ENCODE results near the gene CAMK2B.
A peak's percentile ranks its signal among the peaks of the same experiment; 100 is the strongest.

Gene CAMK2B

DNA sequence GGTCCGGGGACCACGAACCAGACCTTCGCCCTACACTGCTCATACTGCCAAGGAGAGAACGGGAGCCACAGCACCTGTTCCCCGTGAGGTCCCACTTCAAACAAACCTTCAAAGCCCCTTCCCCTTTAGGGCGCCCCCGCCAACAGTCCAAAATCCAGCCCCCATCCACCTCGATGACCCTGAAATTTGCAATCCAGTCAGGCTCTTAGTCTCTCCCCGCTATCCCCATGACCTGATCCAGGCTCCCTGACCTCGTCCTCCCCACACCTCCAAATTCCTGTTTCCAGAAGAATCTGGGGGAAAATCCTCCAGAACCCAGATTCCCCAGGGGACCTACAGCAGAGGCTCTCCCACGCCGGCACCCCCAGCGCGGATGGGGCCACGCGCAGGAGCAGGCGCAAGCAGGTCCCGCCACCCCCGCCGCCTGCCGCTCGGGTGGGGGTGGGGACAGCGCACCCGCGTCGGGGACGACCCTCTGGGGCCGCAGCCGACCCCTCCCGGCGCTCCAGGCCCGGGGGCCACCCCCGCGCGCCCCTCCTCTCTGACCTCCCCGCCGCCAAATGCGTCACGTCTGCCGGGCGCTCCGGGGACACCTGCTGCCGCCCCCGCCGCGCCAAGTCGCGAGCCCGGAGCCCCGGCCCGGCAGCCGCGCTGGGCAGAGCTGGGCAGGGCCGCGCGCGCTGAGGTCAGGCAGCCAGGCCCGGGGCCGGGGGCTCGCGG lies 753 bp downstream of the CAMK2B start:
- Histone ChIP-seq H3K27ac (ENCODE audit: insufficient read depth in 1 of 2, low read depth in 1 of 2, low read length in 2 of 2, poor library complexity in 1 of 2, severe bottlenecking in 2 of 2) (no peak overlapping the region), H3K27me3 (replicated peaks in 2 of 5; ENCODE audit: control insufficient read depth in 4 of 5, insufficient read depth in 5 of 5, low read length in 4 of 5) (peaks cover 6 to 53% (median 28%) of the 10 kb centered on the region in 5 experiments), H3K36me3 (ENCODE audit: control insufficient read depth in 4 of 4, insufficient read depth in 4 of 4, low read length in 3 of 4) (no peaks in the 10 kb centered on the region), H3K4me1 (ENCODE audit: control extremely low read depth in 1 of 4, control insufficient read depth in 4 of 4, insufficient read depth in 4 of 4, low read length in 3 of 4) (peaks cover 0 to 10% (median 4%) of the 10 kb centered on the region in 4 experiments), H3K4me3 (ENCODE audit: control insufficient read depth in 1 of 7, extremely low read depth in 1 of 7, insufficient read depth in 4 of 7, low read depth in 2 of 7, low read length in 6 of 7) (peak overlapping the region in 4 of 7 experiments; percentile 6 to 61 (median 40)), H3K9me3 (ENCODE audit: control extremely low read depth in 1 of 5, control insufficient read depth in 4 of 5, insufficient read depth in 2 of 5, low read depth in 1 of 5, low read length in 4 of 5) (no peaks in the 10 kb centered on the region)
- 4% methylated on average over 43 of the region's 61 CpGs for WGBS (ENCODE audit: insufficient coverage)
- ChIA-PET POLR2A (no interaction called here), CTCF (no interaction called here)
- peak in 1 of 3 donors; percentile 22 for DNase-seq

DNA sequence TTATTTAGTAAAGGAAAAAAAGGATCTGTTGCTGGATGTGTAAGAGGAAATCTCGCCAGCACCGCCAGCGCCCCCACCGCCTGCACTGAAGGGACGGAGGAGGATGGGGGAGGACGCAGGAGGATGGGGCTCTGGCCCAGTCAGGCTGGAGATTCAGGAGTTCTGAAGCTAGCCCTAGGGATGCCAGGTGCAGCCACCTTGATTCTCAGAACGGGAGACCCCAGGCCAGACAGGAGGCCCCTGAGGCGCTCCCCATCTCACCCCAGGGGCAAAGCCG lies 1.3 kb downstream of the CAMK2B start:
- Histone ChIP-seq H3K36me3 (ENCODE audit: control insufficient read depth in 4 of 4, insufficient read depth in 4 of 4, low read length in 3 of 4) (no peaks in the 10 kb centered on the region), H3K27ac (ENCODE audit: insufficient read depth in 1 of 2, low read depth in 1 of 2, low read length in 2 of 2, poor library complexity in 1 of 2, severe bottlenecking in 2 of 2) (no peak overlapping the region), H3K27me3 (replicated peaks in 2 of 5; ENCODE audit: control insufficient read depth in 4 of 5, insufficient read depth in 5 of 5, low read length in 4 of 5) (peaks cover 6 to 53% (median 26%) of the 10 kb centered on the region in 5 experiments), H3K9me3 (ENCODE audit: control extremely low read depth in 1 of 5, control insufficient read depth in 4 of 5, insufficient read depth in 2 of 5, low read depth in 1 of 5, low read length in 4 of 5) (no peaks in the 10 kb centered on the region), H3K4me3 (ENCODE audit: control insufficient read depth in 1 of 7, extremely low read depth in 1 of 7, insufficient read depth in 4 of 7, low read depth in 2 of 7, low read length in 6 of 7) (no peak overlapping the region), H3K4me1 (ENCODE audit: control extremely low read depth in 1 of 4, control insufficient read depth in 4 of 4, insufficient read depth in 4 of 4, low read length in 3 of 4) (peaks cover 0 to 10% (median 4%) of the 10 kb centered on the region in 4 experiments)
- DNase-seq: no peak
- ChIA-PET POLR2A (no interaction called here), CTCF (no interaction called here)
- WGBS (ENCODE audit: insufficient coverage): 10% methylated on average over 7 of the region's 9 CpGs

- Histone ChIP-seq H3K4me1 (ENCODE audit: control extremely low read depth in 1 of 4, control insufficient read depth in 4 of 4, insufficient read depth in 4 of 4, low read length in 3 of 4) (peaks cover 0 to 10% (median 4%) of the 10 kb centered on the region in 4 experiments), H3K27ac (ENCODE audit: insufficient read depth in 1 of 2, low read depth in 1 of 2, low read length in 2 of 2, poor library complexity in 1 of 2, severe bottlenecking in 2 of 2) (no peak overlapping the region), H3K4me3 (ENCODE audit: control insufficient read depth in 1 of 7, extremely low read depth in 1 of 7, insufficient read depth in 4 of 7, low read depth in 2 of 7, low read length in 6 of 7) (no peak overlapping the region), H3K36me3 (ENCODE audit: control insufficient read depth in 4 of 4, insufficient read depth in 4 of 4, low read length in 3 of 4) (no peaks in the 10 kb centered on the region), H3K9me3 (ENCODE audit: control extremely low read depth in 1 of 5, control insufficient read depth in 4 of 5, insufficient read depth in 2 of 5, low read depth in 1 of 5, low read length in 4 of 5) (no peaks in the 10 kb centered on the region), H3K27me3 (replicated peaks in 2 of 5; ENCODE audit: control insufficient read depth in 4 of 5, insufficient read depth in 5 of 5, low read length in 4 of 5) (peaks cover 6 to 53% (median 23%) of the 10 kb centered on the region in 5 experiments)
- 93% methylated on average over 14 of the region's 17 CpGs for WGBS (ENCODE audit: insufficient coverage)
- no peak for DNase-seq
- CTCF ChIA-PET: no interaction called here
- POLR2A ChIA-PET: no interaction called here
Observed at GRCh38 chr7:44323381-44324203, 1.8 kb downstream of the CAMK2B start.

DNA sequence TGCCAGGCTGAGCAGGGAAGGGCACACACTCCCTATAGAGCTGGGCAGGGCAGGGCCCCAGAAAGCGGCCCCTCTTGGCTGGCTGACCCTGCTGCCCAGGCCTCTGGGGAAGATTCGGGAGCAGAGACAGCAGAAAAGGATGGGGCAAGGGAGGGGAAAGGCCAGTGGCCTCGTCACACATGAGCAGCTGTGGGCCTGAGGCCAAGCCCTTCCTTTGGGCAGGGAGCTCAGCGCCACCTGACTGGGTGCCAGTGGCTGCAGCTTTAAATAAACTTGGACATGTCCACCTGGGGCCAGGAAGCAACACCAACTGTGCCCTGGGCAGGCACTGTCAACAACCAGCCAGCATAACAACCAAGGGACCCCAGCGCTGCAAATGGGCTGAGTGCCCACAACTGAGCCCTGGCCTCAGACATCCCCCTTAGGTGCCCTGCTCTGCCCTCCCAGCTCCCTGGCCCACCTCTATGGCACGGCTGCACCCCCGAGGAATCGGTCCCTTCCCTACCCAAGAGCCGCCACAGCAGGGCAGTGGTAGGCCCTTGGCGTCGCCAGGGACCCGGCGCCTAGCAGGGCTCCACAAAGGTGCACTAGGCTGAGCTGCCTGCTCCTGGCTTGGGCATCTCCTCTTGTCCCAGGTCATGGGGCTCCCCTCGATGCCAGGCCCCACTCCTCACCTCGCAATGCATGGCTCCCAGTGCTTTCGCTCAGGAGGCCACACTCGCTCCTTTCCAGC lies 2.6 kb downstream of the CAMK2B start:
- 97% methylated on average over 14 of the region's 17 CpGs for WGBS (ENCODE audit: insufficient coverage)
- Histone ChIP-seq H3K4me3 (ENCODE audit: control insufficient read depth in 1 of 7, extremely low read depth in 1 of 7, insufficient read depth in 4 of 7, low read depth in 2 of 7, low read length in 6 of 7) (no peak overlapping the region), H3K9me3 (ENCODE audit: control extremely low read depth in 1 of 5, control insufficient read depth in 4 of 5, insufficient read depth in 2 of 5, low read depth in 1 of 5, low read length in 4 of 5) (no peaks in the 10 kb centered on the region), H3K27me3 (replicated peaks in 2 of 5; ENCODE audit: control insufficient read depth in 4 of 5, insufficient read depth in 5 of 5, low read length in 4 of 5) (peaks cover 6 to 49% (median 24%) of the 10 kb centered on the region in 5 experiments), H3K36me3 (ENCODE audit: control insufficient read depth in 4 of 4, insufficient read depth in 4 of 4, low read length in 3 of 4) (no peaks in the 10 kb centered on the region), H3K4me1 (ENCODE audit: control extremely low read depth in 1 of 4, control insufficient read depth in 4 of 4, insufficient read depth in 4 of 4, low read length in 3 of 4) (peaks cover 0 to 10% (median 4%) of the 10 kb centered on the region in 4 experiments), H3K27ac (ENCODE audit: insufficient read depth in 1 of 2, low read depth in 1 of 2, low read length in 2 of 2, poor library complexity in 1 of 2, severe bottlenecking in 2 of 2) (no peak overlapping the region)
- ChIA-PET POLR2A (no interaction called here), CTCF (no interaction called here)
- no peak for DNase-seq

GRCh38 chr7:44321796-44322195 lies 3.6 kb downstream of the CAMK2B start:
- no peak for DNase-seq
- Histone ChIP-seq H3K36me3 (ENCODE audit: control insufficient read depth in 4 of 4, insufficient read depth in 4 of 4, low read length in 3 of 4) (no peaks in the 10 kb centered on the region), H3K9me3 (ENCODE audit: control extremely low read depth in 1 of 5, control insufficient read depth in 4 of 5, insufficient read depth in 2 of 5, low read depth in 1 of 5, low read length in 4 of 5) (no peaks in the 10 kb centered on the region), H3K4me1 (ENCODE audit: control extremely low read depth in 1 of 4, control insufficient read depth in 4 of 4, insufficient read depth in 4 of 4, low read length in 3 of 4) (peaks cover 0 to 10% (median 4%) of the 10 kb centered on the region in 4 experiments), H3K27me3 (replicated peaks in 2 of 5; ENCODE audit: control insufficient read depth in 4 of 5, insufficient read depth in 5 of 5, low read length in 4 of 5) (peaks cover 1 to 38% (median 21%) of the 10 kb centered on the region in 5 experiments), H3K4me3 (ENCODE audit: control insufficient read depth in 1 of 7, extremely low read depth in 1 of 7, insufficient read depth in 4 of 7, low read depth in 2 of 7, low read length in 6 of 7) (no peak overlapping the region), H3K27ac (ENCODE audit: insufficient read depth in 1 of 2, low read depth in 1 of 2, low read length in 2 of 2, poor library complexity in 1 of 2, severe bottlenecking in 2 of 2) (no peak overlapping the region)
- CTCF ChIA-PET: no interaction called here
- 94% methylated on average over 7 of the region's 18 CpGs for WGBS (ENCODE audit: insufficient coverage)
- POLR2A ChIA-PET: no interaction called here

DNA sequence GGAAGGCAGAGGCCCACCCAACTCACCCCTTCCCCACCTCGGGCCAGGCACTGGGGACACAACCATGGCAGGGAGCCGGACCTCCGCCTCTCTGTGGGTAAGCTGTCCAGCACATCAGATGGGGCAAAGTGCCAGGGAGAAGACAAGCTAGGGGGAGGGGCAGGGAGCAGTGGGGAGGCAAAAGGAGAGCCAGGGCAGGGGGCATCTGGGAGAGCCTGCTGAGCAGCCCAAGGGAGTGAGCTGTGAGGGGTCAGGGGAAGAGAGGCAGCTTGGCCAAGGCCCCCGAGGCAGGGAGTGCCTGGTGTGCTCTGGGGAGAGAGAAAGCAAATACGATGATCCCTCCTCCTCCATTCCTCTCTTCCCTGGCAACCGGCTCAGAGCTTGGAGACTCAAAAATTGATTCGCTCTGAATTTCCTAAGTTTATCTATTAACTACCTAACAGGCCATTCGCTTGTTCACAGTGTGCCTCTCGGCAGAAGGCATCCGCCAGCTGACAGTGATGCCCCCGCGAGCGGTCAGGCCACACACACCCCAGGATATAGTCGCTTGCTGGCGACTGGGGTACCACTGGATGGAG lies 4.5 kb downstream of the CAMK2B start:
- WGBS (ENCODE audit: insufficient coverage): 90% methylated on average over 12 of the region's 15 CpGs
- Histone ChIP-seq H3K27ac (ENCODE audit: insufficient read depth in 1 of 2, low read depth in 1 of 2, low read length in 2 of 2, poor library complexity in 1 of 2, severe bottlenecking in 2 of 2) (no peak overlapping the region), H3K4me3 (ENCODE audit: control insufficient read depth in 1 of 7, extremely low read depth in 1 of 7, insufficient read depth in 4 of 7, low read depth in 2 of 7, low read length in 6 of 7) (no peak overlapping the region), H3K36me3 (ENCODE audit: control insufficient read depth in 4 of 4, insufficient read depth in 4 of 4, low read length in 3 of 4) (no peaks in the 10 kb centered on the region), H3K27me3 (replicated peaks in 2 of 5; ENCODE audit: control insufficient read depth in 4 of 5, insufficient read depth in 5 of 5, low read length in 4 of 5) (peaks cover 1 to 29% (median 14%) of the 10 kb centered on the region in 5 experiments), H3K9me3 (ENCODE audit: control extremely low read depth in 1 of 5, control insufficient read depth in 4 of 5, insufficient read depth in 2 of 5, low read depth in 1 of 5, low read length in 4 of 5) (no peaks in the 10 kb centered on the region), H3K4me1 (ENCODE audit: control extremely low read depth in 1 of 4, control insufficient read depth in 4 of 4, insufficient read depth in 4 of 4, low read length in 3 of 4) (peaks cover 0 to 7% (median 3%) of the 10 kb centered on the region in 4 experiments)
- ChIA-PET CTCF (interaction anchor here (0.8 to 1.1 kb wide), 3 partner anchors 18 to 79 kb away, joined by 3 to 4 read pairs (median 3); no protein-coding TSS in a partner anchor), POLR2A (no interaction called here)
- DNase-seq: no peak
